ENCODE results near the gene DACH2.
"Not testable (repeated sequence)": the region's sequence is repeated elsewhere in the genome, so short reads cannot be mapped to it uniquely, and the experiment has no call there.

The DACH2 gene

GRCh38 chrX:86148024-86148511 is at the start of gene DACH2:
Gene DACH2, plus strand, starts transcription at chrX:86148451.
- DNase-seq = peak; percentile 96

GRCh38 chrX:86102341-86102740 is 45.9 kb upstream of the DACH2 start:
- no peak for DNase-seq

GRCh38 chrX:86103061-86103460 is 45.2 kb upstream of the DACH2 start:
- DNase-seq = no peak

GRCh38 chrX:86104526-86104925 is 43.7 kb upstream of the DACH2 start:
- no peak for DNase-seq

- DNase-seq = no peak
Observed at GRCh38 chrX:86121916-86122315, 26.3 kb upstream of the DACH2 start.

- peak; percentile 27 for DNase-seq
Observed at GRCh38 chrX:86133761-86134160, 14.5 kb upstream of the DACH2 start.

- no peak for DNase-seq
Observed at GRCh38 chrX:86137071-86137470, 11.2 kb upstream of the DACH2 start.

- DNase-seq = no peak
Observed at GRCh38 chrX:86141786-86142185, 6.5 kb upstream of the DACH2 start.

GRCh38 chrX:86146102-86146501 is 2.1 kb upstream of the DACH2 start:
- DNase-seq = no peak

- DNase-seq = no peak
Observed at GRCh38 chrX:86148594-86148993, 343 bp downstream of the DACH2 start.

- no peak for DNase-seq
Observed at GRCh38 chrX:86149119-86149518, 868 bp downstream of the DACH2 start.

GRCh38 chrX:86154553-86154952 is 6.3 kb downstream of the DACH2 start:
- DNase-seq = no peak

GRCh38 chrX:86171366-86171765 is 23.1 kb downstream of the DACH2 start:
- peak; percentile 8 for DNase-seq

GRCh38 chrX:86178906-86179305 is 30.7 kb downstream of the DACH2 start:
- DNase-seq = no peak

GRCh38 chrX:86181325-86181724 is 33.1 kb downstream of the DACH2 start:
- not testable (repeated sequence) for DNase-seq

- no peak for DNase-seq
Observed at GRCh38 chrX:86192827-86193226, 44.6 kb downstream of the DACH2 start.

- DNase-seq = no peak
Observed at GRCh38 chrX:86194758-86195157, 46.5 kb downstream of the DACH2 start.

- DNase-seq = no peak
Observed at GRCh38 chrX:86195343-86195742, 47.1 kb downstream of the DACH2 start.

- DNase-seq = no peak
Observed at GRCh38 chrX:86197815-86198214, 49.6 kb downstream of the DACH2 start.

GRCh38 chrX:86210772-86211171 is 62.5 kb downstream of the DACH2 start:
- DNase-seq = no peak

- DNase-seq = no peak
Observed at GRCh38 chrX:86215260-86215659, 67.0 kb downstream of the DACH2 start.

- no peak for DNase-seq
Observed at GRCh38 chrX:86237482-86237881, 89.2 kb downstream of the DACH2 start.

- DNase-seq = no peak
Observed at GRCh38 chrX:86241547-86241946, 93.3 kb downstream of the DACH2 start.

- DNase-seq = no peak
Observed at GRCh38 chrX:86263526-86263925, 115.3 kb downstream of the DACH2 start.

GRCh38 chrX:86295293-86295692 is 147.0 kb downstream of the DACH2 start:
- DNase-seq = peak; percentile 5

GRCh38 chrX:86322913-86323312 is 174.7 kb downstream of the DACH2 start:
- DNase-seq = no peak
